ENCODE data around the gene PPP4R4.

DNA sequence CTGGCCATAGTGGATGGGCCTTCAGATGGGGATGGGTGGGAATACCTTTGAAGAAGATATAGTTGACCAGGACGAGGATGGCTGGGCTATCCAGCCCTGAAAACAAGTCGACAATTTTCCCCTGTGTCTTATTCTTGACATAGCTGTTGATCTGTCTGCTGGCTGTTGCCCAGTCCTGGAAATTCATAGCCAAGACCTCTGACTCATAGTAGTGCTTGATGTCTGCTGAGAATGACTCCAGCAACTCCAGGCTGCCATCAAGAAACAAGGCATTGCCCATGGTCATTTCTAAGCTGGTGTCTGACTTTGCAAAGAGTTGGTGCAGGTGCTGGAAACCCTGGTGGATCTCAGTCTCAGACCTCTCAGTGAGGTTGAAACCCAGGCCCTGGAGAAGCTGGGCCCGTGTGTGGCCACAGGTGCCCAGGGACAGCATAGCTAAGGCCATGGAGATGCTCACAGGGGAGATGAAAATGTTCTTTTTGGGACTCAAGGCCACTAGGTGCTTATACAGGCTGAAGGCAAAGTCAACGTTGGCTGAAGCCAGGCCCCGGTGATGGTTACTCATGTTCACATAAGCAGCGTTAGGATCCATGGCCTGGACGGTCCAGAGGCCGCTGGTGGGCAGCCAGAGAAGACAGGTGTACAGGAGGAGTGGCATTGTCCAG is 140.0 kb downstream of the PPP4R4 start:
- TF ChIP-seq CTCF (IDR thresholded peaks at IDR 0.05; ENCODE audit: poor library complexity, severe bottlenecking) (no peak), POLR2AphosphoS5 (IDR thresholded peaks at IDR 0.05) (no peak), EP300 (conservative IDR thresholded peaks at IDR 0.05; ENCODE audit: poor library complexity, severe bottlenecking) (no peak), RAD21 (conservative IDR thresholded peaks at IDR 0.05) (no peak), MXI1 (conservative IDR thresholded peaks at IDR 0.05; ENCODE audit: poor library complexity, severe bottlenecking) (no peak), EZH2 (IDR thresholded peaks at IDR 0.05; ENCODE audit: borderline replicate concordance, insufficient read depth, low read length, poor library complexity, severe bottlenecking) (no peak), TAF1 (IDR thresholded peaks at IDR 0.05; ENCODE audit: low read depth) (no peak), SMC3 (conservative IDR thresholded peaks at IDR 0.05; ENCODE audit: poor library complexity) (no peak)
